NCI-H524 (cell line): ENCODE results near the gene TEX101.
A peak's percentile ranks its signal among the peaks of the same experiment; 100 is the strongest.

Source experiments
- DNase-seq, 2 experiments: peaks; one replicate each; lab custom pipeline; 2025; lab: John Stamatoyannopoulos, UW

The TEX101 gene

GRCh38 chr19:43447655-43448054 is 33.0 kb downstream of the TEX101 start:
- DNase-seq, result no peak

- DNase-seq, result no peak
Measured at GRCh38 chr19:43450545-43450997, 35.9 kb downstream of the TEX101 start.

- no peak for DNase-seq
Measured at GRCh38 chr19:43452582-43452981, 37.9 kb downstream of the TEX101 start.

GRCh38 chr19:43454031-43454430 is 39.3 kb downstream of the TEX101 start:
- no peak for DNase-seq

GRCh38 chr19:43455321-43456113 is 40.8 kb downstream of the TEX101 start:
- no peak for DNase-seq

- DNase-seq, result no peak
Measured at GRCh38 chr19:43457809-43458208, 43.1 kb downstream of the TEX101 start.

- no peak for DNase-seq
Measured at GRCh38 chr19:43460362-43461016, 45.8 kb downstream of the TEX101 start.

GRCh38 chr19:43461303-43461702 is 46.6 kb downstream of the TEX101 start:
- DNase-seq, result no peak

- DNase-seq, result no peak
Measured at GRCh38 chr19:43462383-43462782, 47.7 kb downstream of the TEX101 start.

- peak; percentile 1 to 21 for DNase-seq
Measured at GRCh38 chr19:43462785-43463380, 48.2 kb downstream of the TEX101 start.

GRCh38 chr19:43463381-43464133 is 48.9 kb downstream of the TEX101 start:
- DNase-seq, result peak; percentile 33 to 62

GRCh38 chr19:43464134-43464775 is 49.6 kb downstream of the TEX101 start:
- DNase-seq, result peak in 1 of 2 experiments; percentile 33

GRCh38 chr19:43465468-43466120 is 50.9 kb downstream of the TEX101 start, which contains the start of gene LYPD3:
TSS of gene LYPD3 (minus strand) at chr19:43465608. CDS start at chr19:43465571, 37 bp downstream.
- no peak for DNase-seq

GRCh38 chr19:43466793-43467192 is 52.1 kb downstream of the TEX101 start:
- DNase-seq, result no peak

- no peak for DNase-seq
Measured at GRCh38 chr19:43467276-43467675, 52.6 kb downstream of the TEX101 start.

- DNase-seq, result no peak
Measured at GRCh38 chr19:43467730-43468129, 53.0 kb downstream of the TEX101 start.
